K562 (cell line): ENCODE data around the gene CCDC78. TPM values are rescaled to one million over a fixed set of nuclear protein-coding genes. Genes with fewer than 3 reads are reported as not detected.

Source experiments
- CBX1 ChIP-seq: sonication (generic); IDR thresholded peaks from 2 replicates; pipeline ENCODE4 v1.6.1; 2016; ENCODE audit warnings: antibody characterized with exemption, low read depth, mild to moderate bottlenecking
- CCNT2 ChIP-seq: IDR thresholded peaks from 2 replicates; pipeline ENCODE4 v1.6.1; 2011; ENCODE audit warnings: borderline replicate concordance, low read depth, mild to moderate bottlenecking, moderate library complexity, mixed read lengths, low read length; ENCODE audit not compliant: insufficient read length; ENCODE audit errors: extremely low read depth
- CREM ChIP-seq: IDR thresholded peaks from 2 replicates; pipeline ENCODE4 v1.6.1; 2014; ENCODE audit warnings: antibody characterized with exemption, low read depth
- ERF ChIP-seq: fragments of 450-650 bp; formaldehyde crosslinking; IDR thresholded peaks from 2 replicates; pipeline ENCODE4 v1.4.0; 2020; ENCODE audit warnings: mild to moderate bottlenecking, mixed read lengths
- ETV5 ChIP-seq: sonication (generic); formaldehyde crosslinking; IDR thresholded peaks from 2 replicates; pipeline ENCODE4 v1.4.0; 2020; ENCODE audit warnings: low read depth, mild to moderate bottlenecking, missing genetic modification reagents
- FIP1L1 ChIP-seq: fragments of 200-400 bp; formaldehyde crosslinking; IDR thresholded peaks from 2 replicates; pipeline ENCODE4 v1.6.1; 2018; ENCODE audit warnings: mild to moderate bottlenecking, low read depth, low read length; ENCODE audit not compliant: poor library complexity, severe bottlenecking
- GATAD2A ChIP-seq: fragments of 450-650 bp; IDR thresholded peaks from 2 replicates; pipeline ENCODE4 v1.6.1; 2017
- KDM2B ChIP-seq: fragments of 250-450 bp; sonication (Bioruptor Pico); IDR thresholded peaks from 2 replicates; pipeline ENCODE4 v1.8.0; 2021; ENCODE audit warnings: mild to moderate bottlenecking, moderate library complexity
- MLLT1 ChIP-seq, 2 experiments: fragments of 450-650 bp; IDR thresholded peaks; 2 replicates each; pipeline ENCODE4 v1.6.1; 2016
- MYNN ChIP-seq, 2 experiments: sonication (generic); formaldehyde crosslinking in 1 of 2; IDR thresholded peaks; 2 replicates each; pipeline versions ENCODE4 v1.5.0 to v1.6.1; 2016 to 2020; ENCODE audit warnings: antibody characterized with exemption in 1 of 2, missing genetic modification reagents in 1 of 2
- PHB ChIP-seq: fragments of 250-450 bp; sonication (Bioruptor Pico); IDR thresholded peaks from 2 replicates; pipeline ENCODE4 v1.5.0; 2021
- SIRT6 ChIP-seq: IDR thresholded peaks from one replicate; pipeline ENCODE4 v1.6.1; 2012; ENCODE audit warnings: low read depth, mild to moderate bottlenecking, control low read depth, inconsistent platforms, low read length, moderate library complexity
- SP2 ChIP-seq: IDR thresholded peaks from 2 replicates; pipeline ENCODE4 v1.6.1; 2011; ENCODE audit warnings: mild to moderate bottlenecking, low read depth, low read length, moderate library complexity; ENCODE audit not compliant: poor library complexity, severe bottlenecking; ENCODE audit errors: extremely low read depth
- YY1 ChIP-seq, 3 experiments: IDR thresholded peaks; 2 replicates each; pipeline ENCODE4 v1.6.1; 2011; ENCODE audit warnings: low read length in 2 of 3, mild to moderate bottlenecking in 2 of 3, moderate library complexity in 2 of 3, borderline replicate concordance in 1 of 3, control low read depth in 1 of 3, low read depth in 1 of 3; ENCODE audit not compliant: insufficient read depth in 3 of 3, insufficient replicate concordance in 2 of 3, control insufficient read depth in 1 of 3, insufficient read length in 1 of 3; ENCODE audit errors: extremely low read depth in 1 of 3
- ZNF445 ChIP-seq: fragments of 250-450 bp; sonication (Bioruptor Pico); IDR thresholded peaks from 2 replicates; pipeline ENCODE4 v1.4.0; 2020; ENCODE audit warnings: low read depth, mild to moderate bottlenecking, moderate library complexity
- ZNF639 ChIP-seq, 2 experiments: fragments of 200-800 bp in 1 of 2; sonication (Bioruptor generic) in 1 of 2; sonication (generic) in 1 of 2; formaldehyde crosslinking in 1 of 2; IDR thresholded peaks in 1 of 2; conservative IDR thresholded peaks in 1 of 2; 2 replicates each; pipeline versions ENCODE4 v1.5.0 to v1.6.1; 2016 to 2020; ENCODE audit warnings: missing compliant biosample characterization in 1 of 2, missing genetic modification characterization in 1 of 2, missing genetic modification reagents in 1 of 2
- ZNF644 ChIP-seq: fragments of 200-800 bp; sonication (Bioruptor generic); IDR thresholded peaks from 2 replicates; pipeline ENCODE4 v1.6.1; 2016; ENCODE audit warnings: low read depth, missing genetic modification characterization, missing compliant biosample characterization
- polyA plus RNA-seq, 8 experiments: library from polyadenylated mRNA; depleted of rRNA in 4 of 8; stranded (reverse) in 5 of 8; unstranded in 3 of 8; fragments of >200 nt; fragmentation: Nextera tagmentation in 2 of 8; fragmentation: Illumina TruSeq in 1 of 8; extraction: Ambion mirVana in 2 of 8; extraction: Trizol in 1 of 8; gene quantifications; 2 replicates each; pipeline versions ENCODE4 v1.2.1 to v1.2.3, GENCODE V29; 2011 to 2014; ENCODE audit warnings: inconsistent platforms in 1 of 8, missing spikeins in 1 of 8
- total RNA-seq, 7 experiments: library from RNA; depleted of rRNA in 6 of 7; stranded (reverse); fragments of >200 nt in 6 of 7; fragmentation: Illumina TruSeq in 2 of 7; extraction: Trizol in 2 of 7; gene quantifications; 2 replicates each; pipeline versions ENCODE4 v1.2.1 to v1.2.3, GENCODE V29; 2011 to 2021; ENCODE audit warnings: low replicate concordance in 1 of 7
- TF ChIP-seq, protein P1 (sequence below): sonication (generic); formaldehyde crosslinking; IDR thresholded peaks from 2 replicates; pipeline ENCODE4 v1.8.1; 2023; ENCODE audit warnings: missing genetic modification reagents, mild to moderate bottlenecking, borderline replicate concordance

CCDC78 gene
- total and polyA plus RNA-seq, 9 of the 15 experiments (the other 6 are each of a cell fraction or from before 2014, with no cell fraction given), result 0.24 to 17.7 (median 2.9) TPM

GRCh38 chr16:684071-684794, 42.0 kb downstream of the CCDC78 start, which contains the start of gene JMJD8 (continued):
- TF ChIP-seq, protein P1, sequence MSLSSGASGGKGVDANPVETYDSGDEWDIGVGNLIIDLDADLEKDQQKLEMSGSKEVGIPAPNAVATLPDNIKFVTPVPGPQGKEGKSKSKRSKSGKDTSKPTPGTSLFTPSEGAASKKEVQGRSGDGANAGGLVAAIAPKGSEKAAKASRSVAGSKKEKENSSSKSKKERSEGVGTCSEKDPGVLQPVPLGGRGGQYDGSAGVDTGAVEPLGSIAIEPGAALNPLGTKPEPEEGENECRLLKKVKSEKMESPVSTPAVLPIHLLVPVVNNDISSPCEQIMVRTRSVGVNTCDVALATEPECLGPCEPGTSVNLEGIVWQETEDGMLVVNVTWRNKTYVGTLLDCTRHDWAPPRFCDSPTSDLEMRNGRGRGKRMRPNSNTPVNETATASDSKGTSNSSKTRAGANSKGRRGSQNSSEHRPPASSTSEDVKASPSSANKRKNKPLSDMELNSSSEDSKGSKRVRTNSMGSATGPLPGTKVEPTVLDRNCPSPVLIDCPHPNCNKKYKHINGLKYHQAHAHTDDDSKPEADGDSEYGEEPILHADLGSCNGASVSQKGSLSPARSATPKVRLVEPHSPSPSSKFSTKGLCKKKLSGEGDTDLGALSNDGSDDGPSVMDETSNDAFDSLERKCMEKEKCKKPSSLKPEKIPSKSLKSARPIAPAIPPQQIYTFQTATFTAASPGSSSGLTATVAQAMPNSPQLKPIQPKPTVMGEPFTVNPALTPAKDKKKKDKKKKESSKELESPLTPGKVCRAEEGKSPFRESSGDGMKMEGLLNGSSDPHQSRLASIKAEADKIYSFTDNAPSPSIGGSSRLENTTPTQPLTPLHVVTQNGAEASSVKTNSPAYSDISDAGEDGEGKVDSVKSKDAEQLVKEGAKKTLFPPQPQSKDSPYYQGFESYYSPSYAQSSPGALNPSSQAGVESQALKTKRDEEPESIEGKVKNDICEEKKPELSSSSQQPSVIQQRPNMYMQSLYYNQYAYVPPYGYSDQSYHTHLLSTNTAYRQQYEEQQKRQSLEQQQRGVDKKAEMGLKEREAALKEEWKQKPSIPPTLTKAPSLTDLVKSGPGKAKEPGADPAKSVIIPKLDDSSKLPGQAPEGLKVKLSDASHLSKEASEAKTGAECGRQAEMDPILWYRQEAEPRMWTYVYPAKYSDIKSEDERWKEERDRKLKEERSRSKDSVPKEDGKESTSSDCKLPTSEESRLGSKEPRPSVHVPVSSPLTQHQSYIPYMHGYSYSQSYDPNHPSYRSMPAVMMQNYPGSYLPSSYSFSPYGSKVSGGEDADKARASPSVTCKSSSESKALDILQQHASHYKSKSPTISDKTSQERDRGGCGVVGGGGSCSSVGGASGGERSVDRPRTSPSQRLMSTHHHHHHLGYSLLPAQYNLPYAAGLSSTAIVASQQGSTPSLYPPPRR (CRISPR knock-in tag), result 0 out of 2 replicates have a peak, but pooled peaks have one; percentile 47
- TF ChIP-seq YY1 (IDR thresholded peaks at IDR 0.05; ENCODE audit: borderline replicate concordance in 1 of 3, control insufficient read depth in 1 of 3, extremely low read depth in 1 of 3, insufficient read depth in 3 of 3, insufficient read length in 1 of 3, insufficient replicate concordance in 2 of 3, low read depth in 1 of 3, low read length in 2 of 3) (peak; percentile 76 to 92 (median 89)), ZNF445 (CRISPR knock-in tag) (no peak), FIP1L1 (peak; percentile 54), CBX1 (peak; percentile 20; the same call in 1 of the 2 replicates), GATAD2A (0 out of 2 replicates have a peak, but pooled peaks have one; percentile 24), KDM2B (CRISPR knock-in tag) (0 out of 2 replicates have a peak, but pooled peaks have one; percentile 64), ETV5 (CRISPR knock-in tag) (peak; percentile 58), PHB (0 out of 2 replicates have a peak, but pooled peaks have one; percentile 30), CCNT2 (peak; percentile 87), MLLT1 (IDR thresholded peaks at IDR 0.05) (no peak), ZNF644 (tag) (no peak), SP2 (peak; percentile 54), SIRT6 (no peak), CREM (peak; percentile 90), MYNN (IDR thresholded peaks at IDR 0.05) (peak; percentile 36; the same call in 1 of the 2 replicates), MYNN (CRISPR knock-in tag; IDR thresholded peaks at IDR 0.05) (no peak), ERF (CRISPR knock-in tag) (peak; percentile 36), ZNF639 (CRISPR knock-in tag; conservative IDR thresholded peaks at IDR 0.05 in 1 of 2, IDR thresholded peaks at IDR 0.05 in 1 of 2) (peak in 1 of 2 experiments; percentile 92; a peak in 2 of 4 replicates)
